ENCODE results near the gene ZCCHC14.

ZCCHC14 gene

GRCh38 chr16:87437911-87438610, 54.8 kb downstream of the ZCCHC14 start:
- H3K36me3 Mint-ChIP-seq (ENCODE audit: low read depth) = peaks cover 34% of the 10 kb centered on the region
- H3K27ac Mint-ChIP-seq = no peak overlapping the region
- H3K9me3 Mint-ChIP-seq = no peaks in the 10 kb centered on the region
- no peak overlapping the region for H3K4me3 Mint-ChIP-seq
- peaks cover 3% of the 10 kb centered on the region for H3K27me3 Mint-ChIP-seq
- peaks cover 25% of the 10 kb centered on the region for H3K4me1 Mint-ChIP-seq (ENCODE audit: low read depth)
- intact Hi-C loops (cut with micrococcal nuclease) = no loop called here

- intact Hi-C loops (cut with micrococcal nuclease) = no loop called here
- Mint-ChIP-seq H3K27ac (no peak overlapping the region), H3K36me3 (ENCODE audit: low read depth) (peaks cover 35% of the 10 kb centered on the region), H3K4me3 (no peak overlapping the region), H3K9me3 (no peaks in the 10 kb centered on the region), H3K4me1 (ENCODE audit: low read depth) (peaks cover 25% of the 10 kb centered on the region), H3K27me3 (peaks cover 3% of the 10 kb centered on the region)
Observed at GRCh38 chr16:87437327-87437726, 55.5 kb downstream of the ZCCHC14 start.

- peaks cover 25% of the 10 kb centered on the region for H3K4me1 Mint-ChIP-seq (ENCODE audit: low read depth)
- no peak overlapping the region for H3K27ac Mint-ChIP-seq
- peaks cover 3% of the 10 kb centered on the region for H3K27me3 Mint-ChIP-seq
- intact Hi-C loops (cut with micrococcal nuclease) = no loop called here
- no peak overlapping the region for H3K4me3 Mint-ChIP-seq
- H3K36me3 Mint-ChIP-seq (ENCODE audit: low read depth) = peaks cover 37% of the 10 kb centered on the region
- no peaks in the 10 kb centered on the region for H3K9me3 Mint-ChIP-seq
Observed at GRCh38 chr16:87436225-87437172, 56.3 kb downstream of the ZCCHC14 start.

GRCh38 chr16:87435372-87436224, 57.2 kb downstream of the ZCCHC14 start:
- peaks cover 3% of the 10 kb centered on the region for H3K27me3 Mint-ChIP-seq
- no peaks in the 10 kb centered on the region for H3K9me3 Mint-ChIP-seq
- peaks cover 21% of the 10 kb centered on the region for H3K4me1 Mint-ChIP-seq (ENCODE audit: low read depth)
- H3K4me3 Mint-ChIP-seq = no peak overlapping the region
- H3K27ac Mint-ChIP-seq = no peak overlapping the region
- H3K36me3 Mint-ChIP-seq (ENCODE audit: low read depth) = peaks cover 42% of the 10 kb centered on the region
- intact Hi-C loops (cut with micrococcal nuclease) = no loop called here

GRCh38 chr16:87434146-87434667, 58.6 kb downstream of the ZCCHC14 start:
- intact Hi-C loops (cut with micrococcal nuclease) = no loop called here
- Mint-ChIP-seq H3K4me1 (ENCODE audit: low read depth) (peaks cover 19% of the 10 kb centered on the region), H3K27ac (no peak overlapping the region), H3K9me3 (no peaks in the 10 kb centered on the region), H3K27me3 (peaks cover 3% of the 10 kb centered on the region), H3K36me3 (ENCODE audit: low read depth) (peaks cover 56% of the 10 kb centered on the region), H3K4me3 (no peak overlapping the region)

- no peaks in the 10 kb centered on the region for H3K9me3 Mint-ChIP-seq
- H3K27ac Mint-ChIP-seq = no peak overlapping the region
- peaks cover 3% of the 10 kb centered on the region for H3K27me3 Mint-ChIP-seq
- peaks cover 19% of the 10 kb centered on the region for H3K4me1 Mint-ChIP-seq (ENCODE audit: low read depth)
- no peak overlapping the region for H3K4me3 Mint-ChIP-seq
- intact Hi-C loops (cut with micrococcal nuclease) = no loop called here
- peaks cover 57% of the 10 kb centered on the region for H3K36me3 Mint-ChIP-seq (ENCODE audit: low read depth)
Observed at GRCh38 chr16:87432330-87432915, 60.4 kb downstream of the ZCCHC14 start.

- peaks cover 19% of the 10 kb centered on the region for H3K4me1 Mint-ChIP-seq (ENCODE audit: low read depth)
- peaks cover 3% of the 10 kb centered on the region for H3K27me3 Mint-ChIP-seq
- no peak overlapping the region for H3K4me3 Mint-ChIP-seq
- H3K9me3 Mint-ChIP-seq = no peaks in the 10 kb centered on the region
- H3K36me3 Mint-ChIP-seq (ENCODE audit: low read depth) = peaks cover 57% of the 10 kb centered on the region
- H3K27ac Mint-ChIP-seq = no peak overlapping the region
- intact Hi-C loops (cut with micrococcal nuclease) = no loop called here
Observed at GRCh38 chr16:87431926-87432325, 60.9 kb downstream of the ZCCHC14 start.

- Mint-ChIP-seq H3K27me3 (no peaks in the 10 kb centered on the region), H3K9me3 (no peaks in the 10 kb centered on the region), H3K4me1 (ENCODE audit: low read depth) (no peaks in the 10 kb centered on the region), H3K27ac (no peak overlapping the region), H3K36me3 (ENCODE audit: low read depth) (peaks cover 81% of the 10 kb centered on the region), H3K4me3 (no peak overlapping the region)
- intact Hi-C loops (cut with micrococcal nuclease) = no loop called here
Observed at GRCh38 chr16:87426423-87427215, 66.2 kb downstream of the ZCCHC14 start.

- Mint-ChIP-seq H3K4me3 (no peak overlapping the region), H3K27me3 (no peaks in the 10 kb centered on the region), H3K27ac (no peak overlapping the region), H3K4me1 (ENCODE audit: low read depth) (no peaks in the 10 kb centered on the region), H3K36me3 (ENCODE audit: low read depth) (peaks cover 81% of the 10 kb centered on the region), H3K9me3 (no peaks in the 10 kb centered on the region)
- intact Hi-C loops (cut with micrococcal nuclease) = no loop called here
Observed at GRCh38 chr16:87425941-87426340, 66.9 kb downstream of the ZCCHC14 start.

GRCh38 chr16:87424266-87424665, 68.6 kb downstream of the ZCCHC14 start:
- intact Hi-C loops (cut with micrococcal nuclease) = no loop called here
- Mint-ChIP-seq H3K4me3 (no peak overlapping the region), H3K36me3 (ENCODE audit: low read depth) (peaks cover 81% of the 10 kb centered on the region), H3K4me1 (ENCODE audit: low read depth) (no peaks in the 10 kb centered on the region), H3K27ac (no peak overlapping the region), H3K9me3 (no peaks in the 10 kb centered on the region), H3K27me3 (no peaks in the 10 kb centered on the region)

- Mint-ChIP-seq H3K27ac (no peak overlapping the region), H3K36me3 (ENCODE audit: low read depth) (peaks cover 80% of the 10 kb centered on the region), H3K4me3 (no peak overlapping the region), H3K27me3 (no peaks in the 10 kb centered on the region), H3K4me1 (ENCODE audit: low read depth) (no peaks in the 10 kb centered on the region), H3K9me3 (no peaks in the 10 kb centered on the region)
- intact Hi-C loops (cut with micrococcal nuclease) = no loop called here
Observed at GRCh38 chr16:87423429-87423828, 69.4 kb downstream of the ZCCHC14 start.

GRCh38 chr16:87422106-87422505, 70.7 kb downstream of the ZCCHC14 start:
- Mint-ChIP-seq H3K27ac (no peak overlapping the region), H3K27me3 (no peaks in the 10 kb centered on the region), H3K9me3 (no peaks in the 10 kb centered on the region), H3K36me3 (ENCODE audit: low read depth) (peaks cover 93% of the 10 kb centered on the region), H3K4me3 (no peak overlapping the region), H3K4me1 (ENCODE audit: low read depth) (no peaks in the 10 kb centered on the region)
- intact Hi-C loops (cut with micrococcal nuclease) = no loop called here

All from dendritic cell treated with granulocyte-macrophage colony-stimulating factor and Interleukin-4, amounts not matched to agents 40 ng/mL and 50 ng/mL, for 4 days (primary cell).